SK-N-MC (cell line): ENCODE data around the gene LCT.

ENCODE experiments used
- EZH2 ChIP-seq: fragments of 200-600 bp; sonication (generic); IDR thresholded peaks from one replicate; pipeline ENCODE4 v1.6.1; 2017; ENCODE audit warnings: antibody characterized with exemption
- FOXP2 ChIP-seq: optimal IDR thresholded peaks from 2 replicates; pipeline ENCODE3; 2011; ENCODE audit warnings: mild to moderate bottlenecking, moderate library complexity; ENCODE audit not compliant: insufficient read depth; ENCODE audit errors: extremely low read length, control extremely low read depth
- POLR2AphosphoS5 ChIP-seq: IDR thresholded peaks from 2 replicates; pipeline ENCODE4 v1.6.1; 2012; ENCODE audit warnings: mild to moderate bottlenecking, low read depth, low read length, borderline replicate concordance

DNA sequence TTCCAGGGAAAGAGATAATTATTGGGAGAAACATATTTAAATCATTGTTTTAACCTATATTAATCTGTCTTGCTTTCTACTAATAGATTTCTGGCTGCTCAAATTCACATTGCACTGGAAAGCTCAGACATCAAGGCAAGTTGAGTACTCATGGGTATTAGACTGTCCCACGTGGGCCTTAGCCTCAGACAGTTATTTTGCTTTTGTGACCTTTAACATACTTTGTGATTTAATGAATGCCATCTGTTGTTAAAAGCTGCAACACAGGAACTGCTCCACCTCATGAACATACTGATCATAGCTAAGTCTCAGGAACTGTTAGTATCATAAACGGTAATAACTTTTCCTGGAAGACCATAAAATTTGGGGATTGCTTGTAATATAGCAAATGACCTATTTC is 2.7 kb upstream of the LCT start:
- TF ChIP-seq EZH2: no peak
- TF ChIP-seq POLR2AphosphoS5: no peak
- no peak for TF ChIP-seq FOXP2
